Esophagus mucosa (tissue), 1 donor: ENCODE measurements around the gene EMP3. TPM values are rescaled to one million over a fixed set of nuclear protein-coding genes. Genes with fewer than 3 reads are reported as not detected.

ENCODE experiments used
- ATAC-seq: fragments of 200-7000 bp; cut with Tn5 transposase; one replicate; pipeline ENCODE4 v1.9.1; 2020
- total RNA-seq: library from RNA; stranded (reverse); gene quantifications from one replicate; pipeline ENCODE4 v1.2.4, GENCODE V29; 2023
- donor health status: DM: yes; HTN: yes; CAD: no.

EMP3 gene
- total RNA-seq, 1 donor from 2014 or later: 7.6 TPM

DNA sequence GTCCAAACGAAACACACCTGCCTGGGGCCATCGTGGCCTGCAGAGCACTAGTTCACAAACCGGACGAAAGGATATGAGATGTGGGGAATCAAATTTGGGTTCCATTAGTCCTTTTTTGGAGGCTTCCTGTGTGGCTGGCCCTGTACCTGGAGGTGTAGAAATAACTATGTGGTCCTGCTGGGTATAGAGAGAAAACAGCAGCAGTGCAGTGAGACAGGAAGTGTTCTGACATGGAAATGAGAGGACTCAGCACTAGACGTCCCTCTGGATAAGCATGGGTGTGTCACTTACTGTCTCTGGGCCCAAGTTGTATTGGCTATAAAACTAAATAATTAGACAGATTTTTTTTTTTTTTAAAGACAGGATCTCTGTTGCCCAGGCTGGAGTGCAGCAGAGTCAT, 53.7 kb downstream of the EMP3 start:
- ATAC-seq: no peak

Other genes starting within 250 kb of the EMP3 start
- 0.32 TPM for gene PLA2G4C, start 214.7 kb upstream of the EMP3 start, total RNA-seq
- 25.2 TPM for gene LIG1, start 155.2 kb upstream of the EMP3 start, total RNA-seq
- 2.4 TPM for gene ZSWIM9, start 154.9 kb upstream of the EMP3 start, total RNA-seq
- 11.6 TPM for gene CARD8, start 69.6 kb upstream of the EMP3 start, total RNA-seq
- gene ZNF114, start 55.5 kb upstream of the EMP3 start, total RNA-seq: not detected
- gene TMEM143, start 38.4 kb downstream of the EMP3 start, total RNA-seq: 5.5 TPM
- not detected for gene SYNGR4, start 38.8 kb downstream of the EMP3 start, total RNA-seq
- gene KDELR1, start 66.0 kb downstream of the EMP3 start, total RNA-seq: 86.6 TPM
- gene GRIN2D, start 68.1 kb downstream of the EMP3 start, total RNA-seq: 0.04 TPM
- 24.6 TPM for gene GRWD1, start 120.4 kb downstream of the EMP3 start, total RNA-seq
- gene KCNJ14, start 130.0 kb downstream of the EMP3 start, total RNA-seq: 0.76 TPM
- gene CYTH2, start 143.8 kb downstream of the EMP3 start, total RNA-seq: 47.2 TPM
- gene LMTK3, start 186.3 kb downstream of the EMP3 start, total RNA-seq: 4.9 TPM
- 245 TPM for gene SULT2B1, start 226.6 kb downstream of the EMP3 start, total RNA-seq